Left ventricle myocardium inferior (tissue), 1 donor: ENCODE results near the gene DHRS1. TPM values are rescaled to one million over a fixed set of nuclear protein-coding genes. Genes with fewer than 3 reads are reported as not detected.

ENCODE experiments used
- DNase-seq: peaks from one replicate; pipeline ENCODE4 v3.0.0-alpha.2; 2020
- H3K27ac ChIP-seq: fragments of 200-600 bp; replicated peaks from 2 replicates; pipeline ENCODE4 v1.8.0; 2021
- H3K27me3 ChIP-seq: fragments of 200-600 bp; 2 replicates; pipeline ENCODE4 v1.8.0; 2021; ENCODE audit warnings: low read depth
- H3K36me3 ChIP-seq: fragments of 200-600 bp; 2 replicates; pipeline ENCODE4 v1.8.0; 2021
- H3K4me1 ChIP-seq: fragments of 200-600 bp; 2 replicates; pipeline ENCODE4 v1.8.0; 2021
- H3K4me3 ChIP-seq: fragments of 200-600 bp; 2 replicates; pipeline ENCODE4 v1.8.0; 2021; ENCODE audit warnings: mild to moderate bottlenecking, moderate library complexity
- H3K9me3 ChIP-seq: fragments of 200-600 bp; replicated peaks from 2 replicates; pipeline ENCODE4 v1.8.0; 2021
- CTCF ChIP-seq: fragments of 200-600 bp; IDR thresholded peaks from 2 replicates; pipeline ENCODE4 v1.8.0; 2021; ENCODE audit warnings: antibody characterized with exemption, mild to moderate bottlenecking, borderline replicate concordance
- intact Hi-C: fragments of 100-400 bp; cut with micrococcal nuclease; formaldehyde crosslinking; loops from one replicate; pipeline ENCODE4 v1.11.0; 2022
- total RNA-seq: library from RNA; stranded (reverse); fragmentation: NEBNext Ultra II Directional; extraction: Animal tissue kit (Norgen Biotek cat#: 25700); gene quantifications from one replicate; pipeline ENCODE4 v1.2.1, GENCODE V29; 2021
- donor health status: DM: no; HTN: yes; CAD: no; lungs with severe emphysema.

Gene DHRS1
- total RNA-seq, 1 donor from 2014 or later = 6.9 TPM

GRCh38 chr14:24340606-24341005 lies 41.0 kb upstream of the DHRS1 start:
- Histone ChIP-seq H3K4me3 (no peak overlapping the region), H3K27ac (no peak overlapping the region), H3K9me3 (no peaks in the 10 kb centered on the region), H3K36me3 (no peaks in the 10 kb centered on the region), H3K27me3 (peaks cover 66% of the 10 kb centered on the region), H3K4me1 (peaks cover 29% of the 10 kb centered on the region)
- intact Hi-C loops = no loop called here
- no peak for TF ChIP-seq CTCF
- no peak for DNase-seq

- TF ChIP-seq CTCF = no peak
- Histone ChIP-seq H3K27me3 (peaks cover 72% of the 10 kb centered on the region), H3K27ac (peak within 1 kb of the TSS; percentile 70), H3K4me3 (peak within 1 kb of the TSS; percentile 67), H3K36me3 (no peaks in the 10 kb centered on the region), H3K4me1 (peaks cover 40% of the 10 kb centered on the region), H3K9me3 (no peaks in the 10 kb centered on the region)
- DNase-seq = peak; percentile 47
- intact Hi-C loops = no loop called here
Measured at GRCh38 chr14:24339284-24340151, 39.9 kb upstream of the DHRS1 start, which contains the start of gene RIPK3. TSS of gene RIPK3 (minus strand) at chr14:24339991. CDS start at chr14:24339826, 165 bp downstream.

- H3K27me3 ChIP-seq = peaks cover 78% of the 10 kb centered on the region
- peak overlapping the region; percentile 67 for H3K4me3 ChIP-seq
- no peak for TF ChIP-seq CTCF
- no peaks in the 10 kb centered on the region for H3K9me3 ChIP-seq
- peak overlapping the region; percentile 70 for H3K27ac ChIP-seq
- H3K4me1 ChIP-seq = peaks cover 45% of the 10 kb centered on the region
- intact Hi-C loops = no loop called here
- DNase-seq = no peak
- H3K36me3 ChIP-seq = no peaks in the 10 kb centered on the region
Measured at GRCh38 chr14:24338843-24339242, 39.3 kb upstream of the DHRS1 start.

- no peak for DNase-seq
- peaks cover 53% of the 10 kb centered on the region for H3K4me1 ChIP-seq
- H3K36me3 ChIP-seq = no peaks in the 10 kb centered on the region
- no peak overlapping the region for H3K27ac ChIP-seq
- H3K4me3 ChIP-seq = no peak overlapping the region
- intact Hi-C loops = no loop called here
- no peaks in the 10 kb centered on the region for H3K9me3 ChIP-seq
- TF ChIP-seq CTCF = no peak
- H3K27me3 ChIP-seq = peaks cover 88% of the 10 kb centered on the region
Measured at GRCh38 chr14:24337824-24338175, 38.2 kb upstream of the DHRS1 start.

- peaks cover 93% of the 10 kb centered on the region for H3K27me3 ChIP-seq
- H3K4me3 ChIP-seq = no peak overlapping the region
- peaks cover 58% of the 10 kb centered on the region for H3K4me1 ChIP-seq
Measured at GRCh38 chr14:24337144-24337823, 37.7 kb upstream of the DHRS1 start.

More at GRCh38 chr14:24337144-24337823, 37.7 kb upstream of the DHRS1 start:
- TF ChIP-seq CTCF = no peak
- no peak for DNase-seq
- intact Hi-C loops = no loop called here
- Histone ChIP-seq H3K36me3 (no peaks in the 10 kb centered on the region), H3K27ac (no peak overlapping the region), H3K9me3 (no peaks in the 10 kb centered on the region)
